ENCODE measurements around the gene ARF5. TPM values are rescaled to one million over a fixed set of nuclear protein-coding genes. Genes with fewer than 3 reads are reported as not detected.

ARF5 gene
- 112 and 151 TPM in 2 replicates for total RNA-seq (ENCODE audit: low replicate concordance)

DNA sequence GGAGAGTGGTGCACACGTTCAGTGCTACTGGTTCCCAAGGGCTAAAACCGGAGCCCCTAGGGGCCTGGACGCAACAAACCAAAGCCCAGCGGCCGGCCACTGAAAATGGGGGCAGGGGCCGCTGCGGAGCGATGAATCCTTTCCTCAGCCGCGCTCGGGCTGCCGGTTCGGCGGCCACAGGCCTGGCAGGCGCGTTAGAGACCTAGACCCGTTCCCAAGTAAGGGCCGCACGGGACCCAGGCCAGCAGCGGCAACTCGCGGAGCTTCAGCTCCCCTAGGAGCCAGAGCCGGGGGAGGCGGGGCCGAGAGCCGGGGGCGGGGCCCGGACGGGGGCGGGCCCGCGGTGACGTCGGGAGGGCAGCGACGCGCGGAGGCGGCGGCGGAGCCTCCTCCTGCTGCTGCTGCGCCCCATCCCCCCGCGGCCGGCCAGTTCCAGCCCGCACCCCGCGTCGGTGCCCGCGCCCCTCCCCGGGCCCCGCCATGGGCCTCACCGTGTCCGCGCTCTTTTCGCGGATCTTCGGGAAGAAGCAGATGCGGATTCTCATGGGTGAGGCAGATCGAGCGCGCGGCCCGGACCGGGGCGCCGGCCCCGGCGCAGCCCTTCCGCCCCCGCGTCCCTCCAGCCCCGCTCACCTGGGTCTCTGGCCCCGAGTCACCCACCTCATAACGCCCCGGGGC, at the start of gene ARF5:
Gene ARF5, plus strand, starts transcription at position 393 of the 678 bp plus-strand sequence. Its CDS starts 88 bp downstream, at position 481.

DNA sequence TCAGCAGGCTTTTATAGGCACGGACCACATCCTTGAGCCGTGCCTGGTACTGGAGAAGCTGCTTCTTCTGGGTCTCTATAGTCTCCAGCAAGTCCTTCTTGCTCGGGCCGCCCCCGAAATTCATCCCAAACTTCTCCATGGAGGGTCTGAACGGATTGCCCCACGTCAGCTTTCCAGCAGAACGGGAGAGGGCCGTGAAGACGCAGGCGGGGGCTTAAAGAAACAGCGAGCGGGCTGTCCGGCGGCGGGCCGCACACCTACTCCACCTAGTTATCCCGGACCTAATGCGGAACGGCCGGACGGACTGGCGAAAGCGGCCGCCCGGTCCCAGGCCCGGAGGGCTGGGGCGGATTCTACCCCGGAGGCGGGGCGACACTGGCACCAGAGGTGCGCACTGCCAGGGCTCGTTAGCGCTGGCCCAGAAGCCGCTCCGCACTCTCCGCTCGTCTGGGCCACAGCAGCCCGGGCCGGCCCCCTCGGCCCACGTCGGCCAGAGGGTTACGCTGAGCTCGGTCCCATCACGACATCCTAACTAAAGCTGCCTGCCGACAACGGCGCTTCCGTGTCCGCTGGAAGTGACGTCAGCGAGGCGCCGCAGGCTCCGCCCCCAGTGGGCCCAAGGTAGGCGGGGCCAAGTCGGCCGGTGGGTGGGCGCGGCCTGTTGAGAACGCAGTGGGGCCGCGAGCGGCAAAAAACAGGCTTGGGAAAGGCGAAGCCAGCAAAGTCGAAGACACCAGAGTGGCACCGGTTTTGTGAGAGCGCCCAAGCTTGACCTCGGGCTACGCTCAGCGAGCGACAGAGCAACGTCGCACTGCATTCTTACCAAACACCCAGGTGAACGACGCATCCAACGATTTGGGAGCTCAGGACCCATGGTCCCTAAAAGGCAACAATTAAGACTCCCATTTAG, 2.9 kb upstream of the ARF5 start, which contains the start of gene GCC1:
Gene GCC1, minus strand, starts transcription at position 553 of the 910 bp plus-strand sequence. Its CDS starts 414 bp downstream, at position 139.

DNA sequence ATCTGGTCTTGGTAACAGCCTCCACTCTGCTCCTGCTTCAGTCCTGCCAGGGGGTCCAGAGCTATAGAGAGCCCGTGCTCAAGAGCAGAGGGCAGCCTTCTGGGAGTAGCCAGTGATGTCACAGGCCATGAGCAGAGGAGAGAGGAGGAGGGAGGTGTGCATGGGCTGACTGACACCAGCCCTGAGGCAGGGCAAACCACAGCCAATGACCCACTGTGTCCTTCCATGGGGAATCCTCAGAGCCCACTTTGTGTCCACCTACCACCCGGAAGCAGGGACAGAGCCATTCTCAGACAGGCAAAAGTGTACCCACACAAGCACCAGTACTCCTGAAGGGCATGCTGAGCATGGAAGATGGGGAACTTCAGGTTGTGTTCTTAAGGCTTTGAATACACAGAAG, 29.8 kb downstream of the ARF5 start, which contains the start of gene PAX4:
Gene PAX4, minus strand, starts transcription at position 101 of the 400 bp plus-strand sequence. CDS start 2,214 bp downstream, outside the sequence.

Other genes with a start within 250 kb of the ARF5 start
- gene ZNF800, start 195.7 kb upstream of the ARF5 start, total RNA-seq (ENCODE audit: low replicate concordance) = 4.0 and 6.5 TPM in 2 replicates
- gene GCC1, start 2.8 kb upstream of the ARF5 start, total RNA-seq (ENCODE audit: low replicate concordance) = 18.6 and 27.6 TPM in 2 replicates
- 0.35 and 0.45 TPM in 2 replicates for gene FSCN3, start 5.3 kb downstream of the ARF5 start, total RNA-seq (ENCODE audit: low replicate concordance)
- gene PAX4, start 29.7 kb downstream of the ARF5 start, total RNA-seq (ENCODE audit: low replicate concordance) = not detected in 2 replicates
- 211 and 348 TPM in 2 replicates for gene SND1, start 63.8 kb downstream of the ARF5 start, total RNA-seq (ENCODE audit: low replicate concordance)